GM19099 (cell line): ENCODE measurements around the gene CASP14.

Experiments
- POLR2A ChIP-seq: IDR thresholded peaks from 3 replicates; pipeline ENCODE4 v1.6.1; 2011; ENCODE audit warnings: low read depth; ENCODE audit not compliant: insufficient read length; ENCODE audit errors: extremely low read depth

Gene CASP14

GRCh38 chr19:15045506-15045905 is 3.8 kb upstream of the CASP14 start:
- TF ChIP-seq POLR2A = no peak

- no peak for TF ChIP-seq POLR2A
These were observed 1.6 kb upstream of the CASP14 start for GRCh38 chr19:15047680-15048079.

GRCh38 chr19:15048128-15048527 is 1.2 kb upstream of the CASP14 start:
- no peak for TF ChIP-seq POLR2A

- TF ChIP-seq POLR2A = no peak
These were observed 1.4 kb downstream of the CASP14 start for GRCh38 chr19:15050639-15051038.

GRCh38 chr19:15062036-15062435 is 12.8 kb downstream of the CASP14 start:
- TF ChIP-seq POLR2A = no peak

- TF ChIP-seq POLR2A = no peak
These were observed 23.8 kb downstream of the CASP14 start for GRCh38 chr19:15072930-15073647.

- no peak for TF ChIP-seq POLR2A
These were observed 25.1 kb downstream of the CASP14 start for GRCh38 chr19:15074371-15074770.

GRCh38 chr19:15075806-15076205 is 26.5 kb downstream of the CASP14 start:
- TF ChIP-seq POLR2A = no peak

- no peak for TF ChIP-seq POLR2A
These were observed 32.6 kb downstream of the CASP14 start, which contains the start of gene OR1I1 for GRCh38 chr19:15081911-15082310. TSS of gene OR1I1 (plus strand) at chr19:15082211. CDS start at chr19:15087066, 4,855 bp downstream.

- no peak for TF ChIP-seq POLR2A
These were observed 37.9 kb downstream of the CASP14 start for GRCh38 chr19:15087182-15087581.

- TF ChIP-seq POLR2A = no peak
These were observed 42.9 kb downstream of the CASP14 start for GRCh38 chr19:15091918-15092753.

GRCh38 chr19:15093001-15093400 is 43.7 kb downstream of the CASP14 start:
- TF ChIP-seq POLR2A = no peak

GRCh38 chr19:15096223-15096622 is 46.9 kb downstream of the CASP14 start:
- no peak for TF ChIP-seq POLR2A

- no peak for TF ChIP-seq POLR2A
These were observed 49.2 kb downstream of the CASP14 start for GRCh38 chr19:15098460-15098859.

- no peak for TF ChIP-seq POLR2A
These were observed 49.8 kb downstream of the CASP14 start for GRCh38 chr19:15099017-15099582.
